CD14-positive monocyte (primary cell): ENCODE measurements around the gene CES1. TPM values are rescaled to one million over a fixed set of nuclear protein-coding genes. Genes with fewer than 3 reads are reported as not detected.

Experiments used
- DNase-seq, 3 donors: peaks; one replicate each; pipeline ENCODE4 v3.0.0-alpha.2; 2011 to 2022
- H2AFZ ChIP-seq: 2 replicates; pipeline ENCODE4 v1.6.0; 2012; ENCODE audit warnings: mild to moderate bottlenecking, low read depth, low read length, inconsistent platforms; ENCODE audit not compliant: insufficient read depth, poor library complexity, severe bottlenecking
- H3K27ac ChIP-seq, 2 donors: 1 replicate in 1 of 2; 2 replicates in 1 of 2; pipeline ENCODE4 v1.5.1; 2012 to 2013; ENCODE audit warnings: low read length in 2 of 2, control low read depth in 1 of 2, inconsistent platforms in 1 of 2, low read depth in 1 of 2, mild to moderate bottlenecking in 1 of 2
- H3K27me3 ChIP-seq, 2 donors: one replicate each; pipeline versions ENCODE4 v1.6.0 to v1.6.1; 2011 to 2013; ENCODE audit warnings: low read length in 2 of 2; ENCODE audit not compliant: control insufficient read depth in 2 of 2, insufficient read depth in 2 of 2
- H3K36me3 ChIP-seq, 2 donors: replicated peaks in 1 of 2; 1 replicate in 1 of 2; 2 replicates in 1 of 2; pipeline versions ENCODE4 v1.5.1 to v1.6.1; 2012 to 2013; ENCODE audit warnings: low read length in 2 of 2, control low read depth in 1 of 2, inconsistent platforms in 1 of 2, mild to moderate bottlenecking in 1 of 2; ENCODE audit not compliant: insufficient read depth in 2 of 2, control insufficient read depth in 1 of 2
- H3K4me1 ChIP-seq, 2 donors: 1 replicate in 1 of 2; 2 replicates in 1 of 2; pipeline versions ENCODE4 v1.5.1 to v1.6.1; 2012 to 2013; ENCODE audit warnings: low read length in 2 of 2, control low read depth in 1 of 2, inconsistent platforms in 1 of 2, mild to moderate bottlenecking in 1 of 2, moderate library complexity in 1 of 2; ENCODE audit not compliant: insufficient read depth in 2 of 2, control insufficient read depth in 1 of 2
- H3K4me2 ChIP-seq: replicated peaks from 2 replicates; pipeline ENCODE3; 2012; ENCODE audit warnings: low read length, moderate library complexity, mild to moderate bottlenecking; ENCODE audit not compliant: poor library complexity, severe bottlenecking; ENCODE audit errors: extremely low read depth
- H3K4me3 ChIP-seq, 3 experiments: fragments of 200-600 bp in 1 of 3; sonication (generic) in 1 of 3; replicated peaks in 1 of 3; 1 replicate in 2 of 3; 2 replicates in 1 of 3; pipeline ENCODE4 v1.5.1; 2011 to 2013; ENCODE audit warnings: low read length in 3 of 3, mild to moderate bottlenecking in 3 of 3, control low read depth in 2 of 3, low read depth in 2 of 3, inconsistent platforms in 1 of 3, moderate library complexity in 1 of 3
- H3K79me2 ChIP-seq: 2 replicates; pipeline ENCODE4 v1.6.0; 2012; ENCODE audit warnings: mild to moderate bottlenecking, control low read depth, inconsistent platforms, low read length, moderate library complexity; ENCODE audit not compliant: insufficient read depth
- H3K9ac ChIP-seq: 2 replicates; pipeline ENCODE4 v1.6.0; 2017; ENCODE audit warnings: low read length, mild to moderate bottlenecking; ENCODE audit not compliant: insufficient read depth, poor library complexity, severe bottlenecking
- H3K9me3 ChIP-seq, 2 donors: replicated peaks in 1 of 2; 1 replicate in 1 of 2; 2 replicates in 1 of 2; pipeline versions ENCODE4 v1.5.1 to v1.6.1; 2012 to 2013; ENCODE audit warnings: low read length in 2 of 2, control low read depth in 1 of 2; ENCODE audit not compliant: control insufficient read depth in 1 of 2, insufficient read depth in 1 of 2
- H4K20me1 ChIP-seq: 2 replicates; pipeline ENCODE4 v1.6.0; 2012; ENCODE audit warnings: mild to moderate bottlenecking, low read length, control low read depth, moderate library complexity; ENCODE audit not compliant: insufficient read depth
- H3K27ac Mint-ChIP-seq, 7 donors: one replicate each; pipeline ENCODE4 v1.8.0; 2020; ENCODE audit warnings: mild to moderate bottlenecking in 7 of 7, mixed read lengths in 7 of 7, moderate library complexity in 6 of 7, inconsistent platforms in 2 of 7
- H3K27me3 Mint-ChIP-seq, 3 donors: one replicate each; pipeline ENCODE4 v1.8.0; 2021 to 2022; ENCODE audit warnings: low read depth in 3 of 3, mild to moderate bottlenecking in 3 of 3, mixed read lengths in 3 of 3, moderate library complexity in 3 of 3, inconsistent platforms in 1 of 3
- H3K36me3 Mint-ChIP-seq, 2 donors: one replicate each; pipeline ENCODE4 v1.8.0; 2020; ENCODE audit warnings: mixed read lengths in 2 of 2, inconsistent platforms in 1 of 2, mild to moderate bottlenecking in 1 of 2
- H3K4me1 Mint-ChIP-seq: one replicate; pipeline ENCODE4 v1.8.0; 2020; ENCODE audit warnings: mild to moderate bottlenecking, mixed read lengths
- H3K4me3 Mint-ChIP-seq, 2 donors: one replicate each; pipeline ENCODE4 v1.8.0; 2020; ENCODE audit warnings: mild to moderate bottlenecking in 2 of 2, mixed read lengths in 2 of 2, moderate library complexity in 1 of 2
- H3K9me3 Mint-ChIP-seq, 7 donors: one replicate each; pipeline ENCODE4 v1.8.0; 2020 to 2022; ENCODE audit warnings: mixed read lengths in 7 of 7, mild to moderate bottlenecking in 6 of 7, moderate library complexity in 6 of 7, inconsistent platforms in 2 of 7
- CTCF ChIP-seq: fragments of 200-600 bp; IDR thresholded peaks from one replicate; pipeline ENCODE4 v1.8.0; 2022; ENCODE audit warnings: antibody characterized with exemption, mild to moderate bottlenecking
- WGBS: methylation state at CpG from one replicate; pipeline ENCODE4 v1.1.5; 2013; ENCODE audit warnings: missing lambda C conversion rate; ENCODE audit not compliant: insufficient coverage; 5-methylcytosine and 5-hydroxymethylcytosine counted together
- intact Hi-C, 2 donors: fragments of 100-400 bp; cut with micrococcal nuclease; formaldehyde crosslinking; loops; one replicate each; pipeline versions ENCODE4 v1.15.0 to v1.15.1; 2023
- polyA plus RNA-seq, 3 donors: library from polyadenylated mRNA; depleted of rRNA in 1 of 3; unstranded in 2 of 3; stranded (reverse) in 1 of 3; fragments of 300-500 nt in 2 of 3; fragments of >200 nt in 1 of 3; fragmentation: Illumina TruSeq in 2 of 3; gene quantifications; 1 replicate in 2 of 3; 2 replicates in 1 of 3; pipeline ENCODE4 v1.2.3, GENCODE V29; 2012 to 2021

The CES1 gene
- polyA plus RNA-seq, 3 donors: 38.4 to 190 (median 62.0) TPM

GRCh38 chr16:55843105-55843395, 10.2 kb upstream of the CES1 start:
- Histone ChIP-seq H3K9ac (no peak overlapping the region), H2AFZ (no peak overlapping the region), H3K27me3 (no peaks in the 10 kb centered on the region), H3K36me3 (no peaks in the 10 kb centered on the region), H3K79me2 (no peaks in the 10 kb centered on the region), H3K27ac (no peak overlapping the region), H3K4me2 (no peak overlapping the region), H4K20me1 (no peaks in the 10 kb centered on the region), H3K4me1 (peaks cover 19 to 42% of the 10 kb centered on the region in 2 donors), H3K9me3 (no peaks in the 10 kb centered on the region), H3K4me3 (no peak overlapping the region)
- Mint-ChIP-seq H3K4me3 (no peak overlapping the region), H3K4me1 (peaks cover 35% of the 10 kb centered on the region), H3K27me3 (peaks cover 13 to 19% (median 14%) of the 10 kb centered on the region in 3 donors), H3K9me3 (no peaks in the 10 kb centered on the region), H3K27ac (no peak overlapping the region), H3K36me3 (no peaks in the 10 kb centered on the region)
- DNase-seq: no peak
- intact Hi-C loops: loop anchor here (2.0 to 5.0 kb wide), 2 partner anchors 130 to 376 kb away; no protein-coding TSS in a partner anchor
- 100% methylated on average over 1 of the region's 2 CpGs for WGBS
- TF ChIP-seq CTCF: peak; percentile 50

- Histone ChIP-seq H4K20me1 (no peaks in the 10 kb centered on the region), H3K4me1 (peaks cover 21 to 47% of the 10 kb centered on the region in 2 donors), H3K27ac (no peak overlapping the region), H2AFZ (no peak overlapping the region), H3K79me2 (no peaks in the 10 kb centered on the region), H3K9me3 (no peaks in the 10 kb centered on the region), H3K4me3 (no peak overlapping the region), H3K36me3 (no peaks in the 10 kb centered on the region), H3K4me2 (no peak overlapping the region), H3K27me3 (no peaks in the 10 kb centered on the region), H3K9ac (no peak overlapping the region)
- H3K27ac Mint-ChIP-seq: peak overlapping the region in 1 of 7 donors; percentile 43
- 64% methylated on average over 6 of the region's 11 CpGs for WGBS
- intact Hi-C loops: loop anchor here (2.0 to 5.0 kb wide), 2 partner anchors 130 to 375 kb away; no protein-coding TSS in a partner anchor
- DNase-seq: peak; percentile 45 to 65 (median 56)
- H3K4me1 Mint-ChIP-seq: peaks cover 40% of the 10 kb centered on the region
- no peak overlapping the region for H3K4me3 Mint-ChIP-seq
- H3K27me3 Mint-ChIP-seq: peaks cover 13 to 20% (median 14%) of the 10 kb centered on the region in 3 donors
- H3K9me3 Mint-ChIP-seq: no peaks in the 10 kb centered on the region
- TF ChIP-seq CTCF: peak; percentile 80
- H3K36me3 Mint-ChIP-seq: no peaks in the 10 kb centered on the region
These were observed 9.6 kb upstream of the CES1 start for GRCh38 chr16:55842369-55843104.
